HG03095 (cell line): ENCODE measurements around the gene TULP4.
"Not testable (repeated sequence)": the region's sequence is repeated elsewhere in the genome, so short reads cannot be mapped to it uniquely, and the experiment has no call there.

Source experiments
- ATAC-seq: cut with Tn5 transposase; IDR thresholded peaks from one replicate; pipeline ENCODE4 v1.9.1; 2021; ENCODE audit warnings: moderate library complexity; ENCODE audit not compliant: unreplicated experiment

Gene TULP4

DNA sequence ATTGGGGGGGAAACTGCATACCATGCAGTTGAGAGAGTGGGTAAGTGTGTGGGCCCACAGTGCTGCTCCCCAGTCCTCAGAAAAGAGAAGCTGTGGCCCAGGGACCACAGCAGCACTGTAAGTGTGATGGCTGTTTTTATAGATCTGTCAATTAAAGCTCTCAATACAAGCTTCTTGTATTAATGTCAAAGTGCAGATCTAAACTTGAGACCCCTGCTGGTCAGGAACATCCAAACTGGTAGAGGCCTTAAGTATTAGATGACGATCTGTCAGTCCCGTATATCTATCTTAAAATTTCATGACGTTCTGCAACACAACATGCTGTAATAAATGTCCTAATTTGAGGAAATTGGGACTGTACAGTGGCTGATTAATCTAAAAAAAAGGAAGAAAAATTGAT, 74.8 kb downstream of the TULP4 start:
- no peak for ATAC-seq

DNA sequence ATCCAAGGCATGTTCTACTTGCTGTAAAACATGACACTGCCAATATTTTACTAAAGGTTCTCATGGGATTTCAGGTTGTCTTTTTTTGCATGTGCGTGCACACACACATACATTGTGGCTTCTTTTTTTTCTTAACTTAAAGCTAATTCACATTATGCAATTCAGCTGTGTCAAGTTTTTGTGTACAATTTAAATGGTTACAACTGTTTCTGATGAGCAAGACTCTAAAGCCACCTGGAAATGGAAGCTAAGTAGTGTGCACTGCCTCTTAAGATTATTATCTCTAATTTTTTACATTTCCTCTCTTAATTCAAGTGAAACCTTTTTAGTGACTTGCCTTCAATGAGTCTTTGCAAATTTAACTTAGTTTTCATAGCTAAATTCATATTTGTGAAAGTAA, 75.3 kb downstream of the TULP4 start:
- ATAC-seq: no peak

DNA sequence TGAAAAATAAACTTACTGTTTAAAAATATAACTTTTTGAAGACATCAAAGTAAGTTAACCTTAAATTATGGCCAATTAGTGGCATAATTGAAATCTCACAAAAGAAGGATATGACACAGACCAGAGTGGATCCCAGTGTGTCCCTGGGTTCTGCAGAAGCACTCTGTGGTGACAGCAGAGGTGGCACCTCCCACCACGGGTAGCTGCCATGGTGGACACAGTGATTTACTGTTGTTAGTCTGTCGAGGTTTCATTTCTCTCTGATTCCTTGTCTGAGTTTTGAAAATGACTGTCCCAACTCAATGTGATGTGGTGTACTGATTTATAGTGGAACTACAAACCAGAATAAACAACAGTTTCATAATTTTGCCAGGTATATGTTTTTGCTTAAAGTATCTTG, 76.5 kb downstream of the TULP4 start:
- ATAC-seq: no peak

DNA sequence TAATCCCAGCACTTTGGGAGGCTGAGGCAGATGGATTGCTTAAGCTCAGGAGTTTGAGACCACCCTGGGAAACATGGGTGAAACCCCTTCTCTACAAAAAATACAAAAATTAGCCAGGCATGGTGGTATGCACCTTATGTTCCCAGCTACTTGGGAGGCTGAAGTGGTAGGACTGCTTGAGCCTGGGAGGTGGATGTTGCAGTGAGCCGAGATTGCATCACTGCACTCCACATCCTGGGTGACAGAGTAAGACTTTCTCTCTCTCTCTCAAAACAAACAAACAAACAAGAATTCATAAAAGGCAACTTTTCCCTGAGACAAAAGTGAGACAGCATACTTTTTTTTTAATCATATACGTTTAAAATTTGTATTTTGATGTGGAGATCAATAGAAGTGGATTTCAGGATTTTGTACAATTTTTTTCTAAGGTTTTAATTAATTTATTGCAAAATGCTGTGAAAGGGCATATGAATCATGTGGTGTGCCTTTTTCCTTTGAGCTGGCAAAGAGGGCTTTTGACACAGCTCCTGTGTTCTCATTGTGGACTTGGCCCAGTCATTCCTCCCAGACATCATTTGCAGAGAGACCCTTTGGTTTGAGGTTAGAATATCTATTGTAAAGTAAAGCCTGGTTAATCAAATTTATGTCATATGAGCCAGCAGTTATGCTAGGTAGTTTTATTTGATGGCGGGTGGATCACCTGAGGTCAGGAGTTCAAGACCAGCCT, 77.1 kb downstream of the TULP4 start:
- ATAC-seq: no peak

DNA sequence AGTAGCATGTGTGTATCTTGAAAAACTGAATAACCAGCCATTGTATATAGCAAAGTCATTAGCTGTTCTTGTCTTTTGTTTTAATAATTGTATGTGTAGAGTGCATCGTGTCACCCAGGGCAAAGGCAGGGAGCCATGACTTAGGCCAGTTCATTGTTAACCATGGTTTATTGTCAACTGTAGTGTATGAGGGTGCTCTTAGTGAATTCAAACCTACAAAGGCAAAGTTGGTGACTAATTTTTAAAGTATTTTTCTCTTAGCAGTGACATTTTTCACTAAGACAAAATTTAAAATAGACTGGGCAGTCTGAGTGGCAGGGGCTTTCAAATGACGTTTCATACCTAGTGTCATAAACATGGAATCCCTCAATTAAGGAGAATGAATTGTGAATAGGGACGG, 79.0 kb downstream of the TULP4 start:
- no peak for ATAC-seq

DNA sequence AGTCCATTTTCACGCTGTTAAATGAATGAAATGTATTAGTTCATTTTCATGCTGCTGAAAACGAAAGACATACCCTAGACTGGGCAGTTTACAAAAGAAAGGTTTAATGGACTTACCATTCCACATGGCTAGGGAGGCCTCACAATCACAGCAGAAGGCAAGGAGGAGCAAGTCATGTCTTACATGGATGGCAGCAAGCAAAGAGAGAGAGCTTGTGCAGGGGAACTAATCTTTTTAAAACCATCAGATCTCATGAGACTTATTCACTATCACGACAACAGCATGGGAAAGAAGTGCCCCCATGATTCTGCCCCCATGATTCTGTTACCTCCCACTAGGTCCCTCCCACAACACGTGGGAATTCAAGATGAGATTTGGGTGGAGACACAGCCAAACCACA, 79.7 kb downstream of the TULP4 start:
- not testable (repeated sequence) for ATAC-seq

DNA sequence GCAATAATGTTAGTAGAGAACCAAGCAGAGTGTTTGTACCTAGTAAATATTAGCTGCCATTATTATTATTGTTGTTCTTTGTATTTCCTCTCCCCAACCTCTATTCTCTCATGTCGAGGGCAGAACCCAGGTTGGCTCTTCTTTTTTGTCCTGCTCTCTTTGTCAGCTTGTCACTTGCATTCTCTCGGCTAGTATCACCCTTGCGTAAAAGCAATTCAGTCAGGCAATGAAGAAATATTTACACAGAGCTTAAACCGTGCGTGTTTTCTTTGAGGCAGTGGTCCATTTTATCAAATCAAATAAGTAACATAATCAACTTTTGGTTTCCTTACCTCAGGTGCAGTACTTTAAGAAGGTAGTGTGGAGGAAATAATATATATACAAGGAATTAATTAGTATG, 83.9 kb downstream of the TULP4 start:
- ATAC-seq: no peak

DNA sequence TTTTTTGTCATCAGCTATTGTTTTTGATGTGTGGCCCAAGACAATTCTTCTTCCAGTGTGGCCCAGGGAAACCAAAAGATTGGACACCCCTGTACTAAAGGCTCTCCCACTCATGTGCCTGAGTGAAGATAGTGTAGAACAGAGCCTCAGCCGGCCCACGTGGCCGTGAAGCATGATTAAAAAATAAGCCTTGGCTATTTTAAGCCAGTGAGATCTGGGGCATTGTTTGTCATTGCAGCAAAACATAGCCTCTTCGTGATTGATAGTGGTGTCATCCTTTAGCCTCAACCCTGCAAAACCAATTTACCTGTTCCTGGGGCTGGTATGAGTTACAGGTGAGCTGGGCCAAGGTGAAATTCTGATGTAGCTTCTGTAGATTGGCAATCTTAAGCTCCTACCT, 85.3 kb downstream of the TULP4 start:
- ATAC-seq: no peak

DNA sequence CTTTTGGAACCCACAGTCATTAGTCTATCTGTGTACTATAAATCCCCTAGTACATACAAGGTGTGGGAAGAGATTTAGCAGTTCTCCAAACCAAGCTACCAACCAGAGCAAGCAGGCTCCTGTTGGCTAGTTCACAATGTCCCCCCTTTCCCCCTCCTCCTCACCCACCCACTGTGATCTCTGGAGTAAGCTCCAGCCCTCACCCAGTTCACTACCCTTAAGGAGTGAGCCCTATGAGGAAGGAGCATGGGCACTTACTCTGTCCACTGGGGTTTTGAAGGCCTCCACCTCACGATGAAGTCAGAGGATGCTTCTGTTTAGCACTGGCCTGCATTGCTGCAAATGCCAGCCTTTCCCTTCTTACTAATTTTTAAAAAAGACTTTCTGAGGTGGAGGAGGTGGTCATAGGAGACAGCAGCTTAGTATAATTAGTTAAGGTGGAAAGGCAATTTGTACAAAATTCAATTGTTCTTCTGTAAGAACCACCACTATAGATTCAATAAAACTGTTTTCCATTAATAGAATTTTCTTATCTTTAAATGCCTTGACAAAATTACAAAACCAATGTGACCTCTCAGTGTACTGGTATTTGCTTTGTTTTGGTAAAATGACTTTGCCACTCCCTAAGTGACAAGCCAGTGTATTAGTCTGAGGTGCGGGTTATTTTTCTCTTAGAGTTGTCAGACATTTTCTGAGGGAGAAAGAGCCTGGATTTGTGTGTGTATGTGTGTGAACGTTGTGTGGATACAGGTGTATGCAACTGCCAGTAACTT, 86.2 kb downstream of the TULP4 start:
- no peak for ATAC-seq

DNA sequence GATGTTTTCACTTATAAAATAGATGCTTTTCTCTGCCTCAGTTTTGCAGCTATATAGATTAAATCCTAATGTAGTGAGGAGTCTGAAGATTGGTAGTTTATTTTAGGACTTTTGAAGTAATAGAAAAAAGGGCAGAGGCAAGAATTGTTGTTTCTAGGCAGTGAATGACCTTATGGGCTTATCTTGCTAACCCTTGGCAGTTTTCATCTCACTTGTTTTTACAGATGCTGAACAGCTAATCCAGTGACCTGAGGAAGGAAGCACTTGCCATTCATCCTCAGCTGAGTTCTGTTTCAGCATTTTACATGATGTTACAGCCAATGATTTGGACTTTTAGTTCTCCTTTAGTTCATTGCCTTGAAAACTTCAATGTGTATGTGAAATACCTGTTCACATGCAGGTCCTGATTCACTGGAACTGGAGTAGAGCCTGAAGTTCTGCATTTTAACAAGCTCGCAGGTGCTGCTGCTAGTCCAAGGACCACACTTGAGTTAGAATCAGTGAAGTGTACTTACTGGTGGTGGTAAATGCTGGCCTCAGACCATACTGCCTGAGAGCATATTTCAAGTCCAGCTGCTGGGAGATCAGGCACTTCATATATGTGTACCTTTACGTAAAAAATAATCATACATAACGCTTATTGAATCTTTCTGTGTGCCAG, 86.9 kb downstream of the TULP4 start:
- no peak for ATAC-seq

DNA sequence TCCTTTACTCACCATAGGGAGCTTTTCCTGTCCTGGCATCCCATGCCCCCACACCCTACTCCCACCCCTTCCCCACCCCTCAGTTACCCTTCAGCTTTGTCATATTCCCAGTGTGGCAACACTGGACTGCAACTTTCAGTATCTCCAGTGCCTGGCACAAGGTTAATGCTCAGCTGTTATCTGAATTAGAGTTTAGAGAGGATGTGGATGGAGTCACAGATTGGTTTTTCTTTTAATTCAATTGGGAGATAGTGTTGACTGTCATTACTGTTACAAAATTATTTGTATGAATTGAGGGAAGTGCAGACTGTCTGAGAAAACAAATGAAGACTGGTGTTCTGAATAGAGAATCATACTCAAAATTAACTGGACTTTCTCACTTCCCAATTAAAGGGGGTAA, 89.9 kb downstream of the TULP4 start:
- no peak for ATAC-seq

DNA sequence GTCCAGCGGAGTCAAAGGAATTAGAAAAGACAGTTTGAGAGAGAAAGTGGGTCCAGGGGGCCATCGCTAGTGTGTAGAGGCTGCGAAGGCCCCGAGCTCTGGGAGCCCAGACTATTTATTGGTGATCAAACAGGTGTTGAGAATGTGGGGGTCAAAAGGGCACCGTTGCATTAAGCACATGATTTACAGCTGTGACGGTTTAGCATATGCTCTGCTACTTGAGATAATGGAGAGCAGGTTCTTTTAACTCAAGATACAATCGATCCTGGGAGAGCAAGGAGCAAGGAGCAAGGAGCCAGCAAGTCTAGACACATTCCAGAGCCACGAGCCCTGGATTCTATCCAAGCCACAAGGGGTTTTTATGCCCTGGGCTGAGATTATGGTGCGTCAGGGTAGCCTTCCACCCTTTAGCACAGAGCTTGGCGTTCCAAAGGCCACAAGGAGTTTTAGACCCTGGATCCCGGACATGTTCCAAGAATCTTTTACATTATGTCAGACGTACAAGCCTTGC, 93.1 kb downstream of the TULP4 start:
- not testable (repeated sequence) for ATAC-seq

DNA sequence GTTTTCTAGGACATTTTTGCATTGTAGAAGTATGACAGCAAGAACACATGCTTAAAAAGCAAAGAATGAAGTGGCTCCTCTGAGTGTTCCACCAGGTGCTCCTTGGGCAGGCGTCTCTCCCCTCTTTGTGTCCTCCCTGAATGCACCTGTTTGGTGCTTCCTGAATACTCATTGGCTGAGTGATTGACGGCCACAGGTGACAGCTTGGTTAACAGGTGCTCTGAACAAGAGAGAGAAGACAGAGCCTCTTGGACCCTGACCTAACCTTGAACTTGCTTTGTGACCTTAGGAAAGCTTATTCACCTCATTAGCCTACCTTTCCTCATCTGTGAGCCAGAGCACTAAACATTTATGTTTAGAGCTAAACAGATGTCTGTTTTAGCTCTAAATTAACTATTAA, 93.7 kb downstream of the TULP4 start:
- no peak for ATAC-seq

DNA sequence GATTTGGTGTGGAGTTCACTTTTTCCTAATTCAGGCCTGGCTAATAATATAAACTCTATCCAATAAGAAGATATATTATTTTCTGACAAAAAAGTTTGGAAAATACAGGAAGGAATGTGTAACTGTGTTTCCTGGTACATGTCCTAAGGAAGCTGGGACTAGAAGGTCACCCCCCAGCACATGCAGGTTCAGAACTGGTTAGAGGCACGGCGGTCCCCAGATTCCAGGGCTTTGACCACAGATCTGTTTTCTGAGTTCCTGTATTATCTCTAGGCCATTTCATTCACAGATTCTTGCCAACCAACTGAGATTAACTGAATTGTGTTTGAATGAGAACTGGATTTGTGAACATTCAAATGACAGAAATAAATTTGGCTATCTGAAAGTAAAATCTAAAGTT, 94.5 kb downstream of the TULP4 start:
- no peak for ATAC-seq

DNA sequence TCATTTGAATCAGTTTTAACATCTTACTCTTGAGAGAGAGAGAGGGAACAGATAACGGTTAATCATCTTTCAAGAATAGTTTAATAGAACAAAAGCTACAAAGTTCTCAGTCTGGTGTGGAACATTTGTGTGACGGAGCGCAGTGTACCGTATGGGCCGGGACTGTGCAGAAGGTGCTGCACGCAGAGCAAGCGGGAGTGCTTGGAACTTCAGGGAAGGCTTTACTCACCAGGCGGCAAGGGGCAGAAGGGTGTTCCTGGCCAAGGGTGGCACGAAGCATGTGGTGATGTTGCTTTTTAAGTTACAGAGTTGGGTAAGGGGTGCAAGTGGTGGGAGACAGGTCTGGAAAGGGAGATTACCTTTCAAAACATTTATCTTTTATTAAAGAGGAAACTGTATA, 95.7 kb downstream of the TULP4 start:
- ATAC-seq: no peak

DNA sequence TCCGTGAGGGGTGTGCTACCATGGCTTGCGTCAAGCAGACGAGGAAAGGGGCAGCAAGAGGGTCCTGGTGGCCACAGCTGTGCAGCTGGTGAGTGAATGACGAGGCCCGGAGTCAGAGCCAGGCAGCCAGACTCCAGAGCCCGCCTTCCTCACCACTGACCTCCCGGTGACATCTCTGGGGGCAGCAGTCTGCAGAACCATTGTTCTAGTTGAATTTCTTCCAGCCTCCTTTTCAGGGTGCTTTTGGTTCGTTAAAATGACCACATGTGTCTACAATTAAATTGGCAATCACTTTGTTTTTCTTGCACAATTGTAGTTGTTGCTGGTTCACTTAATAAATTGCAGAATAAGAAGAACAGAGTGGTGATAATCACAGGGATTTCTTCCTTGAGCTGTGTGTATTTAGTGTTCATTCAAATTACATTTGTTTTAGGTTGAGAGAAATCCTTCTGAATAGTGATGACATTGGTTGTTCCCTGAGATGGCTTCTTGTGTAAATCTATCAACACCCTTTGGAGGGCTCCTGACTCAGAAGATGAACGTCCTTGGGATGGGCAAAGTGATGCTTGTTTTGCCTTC, 96.4 kb downstream of the TULP4 start:
- no peak for ATAC-seq

DNA sequence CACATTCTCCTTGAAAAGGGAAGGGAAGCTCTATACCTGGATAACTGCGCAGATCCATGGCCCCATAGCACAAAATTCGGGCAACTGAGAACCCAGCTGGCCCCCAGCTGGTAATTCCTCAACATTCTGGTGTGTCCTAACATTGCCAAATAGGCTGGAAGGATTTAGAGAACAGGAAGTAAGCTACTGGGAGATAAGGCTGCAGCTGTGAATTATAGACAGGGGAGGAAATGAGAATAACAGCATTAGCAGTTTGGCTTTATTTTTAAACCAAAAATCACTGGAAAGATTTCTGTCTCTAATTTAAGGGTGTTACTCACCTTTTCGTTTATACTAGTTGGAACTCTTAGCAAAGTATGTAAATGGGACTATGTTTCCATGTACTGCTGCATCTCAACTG, 97.2 kb downstream of the TULP4 start:
- no peak for ATAC-seq

DNA sequence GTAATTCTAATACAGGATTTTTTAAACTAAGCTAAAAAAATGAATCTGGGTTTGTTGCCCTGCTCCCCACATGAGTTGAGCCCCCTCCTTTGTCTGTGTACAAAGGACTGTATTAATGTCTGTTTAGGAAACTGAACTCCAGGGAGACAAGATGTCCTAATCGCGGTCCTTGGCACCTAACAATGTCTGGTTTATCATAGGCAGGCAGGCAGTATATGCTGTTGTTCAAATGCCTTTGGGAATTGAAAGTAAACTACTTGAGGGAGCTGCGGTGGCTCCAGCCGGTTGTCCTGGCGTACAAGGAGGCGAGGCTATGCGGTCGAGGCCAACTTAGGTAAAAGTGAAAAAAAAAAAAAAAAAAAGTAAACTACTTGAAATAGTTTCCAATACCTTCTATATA, 98.5 kb downstream of the TULP4 start:
- ATAC-seq: no peak

DNA sequence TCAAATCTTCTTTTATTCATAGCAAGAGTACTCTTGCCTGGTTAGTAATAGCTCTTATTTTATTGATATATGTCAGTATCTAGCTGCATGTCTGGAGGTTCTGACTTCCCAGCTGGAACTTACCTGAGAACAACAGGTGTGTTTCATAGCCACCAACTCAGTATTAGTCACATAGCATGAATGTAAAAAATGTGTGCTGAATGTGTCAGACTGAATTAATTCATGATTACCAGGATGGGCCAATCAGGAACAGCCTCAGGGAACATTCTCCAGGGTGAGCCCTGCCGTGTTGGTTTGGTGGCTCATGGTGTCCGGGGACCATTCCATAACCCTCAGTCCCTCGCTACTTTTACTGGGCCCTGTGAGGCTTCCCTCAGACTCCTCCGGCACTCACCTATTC, 99.7 kb downstream of the TULP4 start:
- no peak for ATAC-seq

DNA sequence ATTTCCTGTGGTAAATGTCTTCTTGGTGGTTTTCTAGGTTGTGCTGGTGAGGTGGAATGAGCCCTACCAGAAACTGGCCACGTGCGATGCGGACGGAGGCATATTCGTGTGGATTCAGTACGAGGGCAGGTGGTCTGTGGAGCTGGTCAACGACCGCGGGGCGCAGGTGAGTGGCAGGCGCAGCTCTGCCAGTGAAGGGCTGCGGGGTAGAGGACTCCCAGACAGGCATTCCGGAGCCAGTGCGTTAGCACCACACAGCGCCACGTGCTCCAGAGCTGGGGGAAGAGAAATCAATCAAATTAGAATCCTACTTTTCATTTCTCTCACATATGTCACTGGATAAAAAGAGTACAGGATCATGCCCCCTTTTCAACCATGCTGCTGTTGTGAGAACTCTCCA, 100.8 kb downstream of the TULP4 start:
- no peak for ATAC-seq

DNA sequence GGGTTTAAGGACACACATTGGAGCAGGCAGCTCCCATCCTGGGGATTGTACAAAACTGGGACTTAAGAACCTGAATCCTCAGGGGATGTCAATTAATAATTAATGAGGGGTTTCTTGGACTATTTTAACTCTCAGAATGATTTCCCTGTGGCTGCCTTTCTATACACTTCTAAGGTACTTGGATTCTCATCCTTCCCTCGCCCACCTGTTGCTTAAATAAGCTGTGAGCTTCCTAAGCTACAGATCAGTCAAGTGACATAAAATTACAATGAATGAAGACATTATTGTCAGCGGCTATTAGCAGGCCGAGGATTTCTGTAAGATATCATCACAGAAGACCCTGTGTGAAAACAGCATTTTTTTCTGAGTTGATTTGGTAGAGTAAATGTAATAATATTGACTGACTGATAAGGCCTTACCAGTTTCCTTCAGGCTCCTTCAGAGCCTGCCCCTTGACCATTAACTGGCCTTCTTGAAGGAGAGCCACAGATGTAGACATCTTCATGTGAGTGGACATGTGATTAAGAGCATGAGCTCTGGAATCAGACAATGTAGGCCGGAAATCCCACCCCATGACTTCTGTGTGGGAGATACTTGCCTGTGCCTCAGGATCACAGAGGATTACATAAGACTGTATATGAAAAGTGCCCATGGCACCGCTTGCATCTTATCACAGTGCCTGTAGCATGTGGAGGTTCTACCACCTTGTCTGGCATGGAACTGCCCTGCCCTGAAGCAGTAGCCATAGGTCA, 101.7 kb downstream of the TULP4 start:
- no peak for ATAC-seq
